ENCODE measurements around the gene TSPAN33. TPM values are rescaled to one million over a fixed set of nuclear protein-coding genes. Genes with fewer than 3 reads are reported as not detected.

The TSPAN33 gene
- total and polyA plus RNA-seq, 10 of the 15 experiments (the other 5 are each of a cell fraction or from before 2014, with no cell fraction given): 12.0 to 123 (median 86.3) TPM

DNA sequence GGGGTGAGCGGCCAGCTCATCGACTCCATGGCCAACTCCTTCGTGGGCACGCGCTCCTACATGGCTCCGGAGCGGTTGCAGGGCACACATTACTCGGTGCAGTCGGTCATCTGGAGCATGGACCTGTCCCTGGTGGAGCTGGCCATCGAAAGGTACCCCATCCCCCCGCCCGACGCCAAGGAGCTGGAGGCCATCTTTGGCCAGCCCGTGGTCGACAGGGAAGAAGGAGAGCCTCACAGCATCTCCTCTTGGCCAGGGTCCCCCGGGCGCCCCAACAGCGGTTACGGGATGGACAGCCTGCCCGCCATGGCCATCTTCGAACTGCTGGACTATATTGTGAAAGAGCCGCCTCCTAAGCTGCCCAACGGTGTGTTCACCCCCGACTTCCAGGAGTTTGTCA, 17.4 kb upstream of the TSPAN33 start (continued):
- TF ChIP-seq ZBTB40 (IDR thresholded peaks at IDR 0.05; ENCODE audit: borderline replicate concordance) (no peak), USF2 (IDR thresholded peaks at IDR 0.05; ENCODE audit: borderline replicate concordance, low read depth, low read length) (no peak)
- TF ChIP-seq, protein P1, sequence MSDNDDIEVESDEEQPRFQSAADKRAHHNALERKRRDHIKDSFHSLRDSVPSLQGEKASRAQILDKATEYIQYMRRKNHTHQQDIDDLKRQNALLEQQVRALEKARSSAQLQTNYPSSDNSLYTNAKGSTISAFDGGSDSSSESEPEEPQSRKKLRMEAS (IDR thresholded peaks at IDR 0.05; ENCODE audit: low read depth, low read length): no peak

DNA sequence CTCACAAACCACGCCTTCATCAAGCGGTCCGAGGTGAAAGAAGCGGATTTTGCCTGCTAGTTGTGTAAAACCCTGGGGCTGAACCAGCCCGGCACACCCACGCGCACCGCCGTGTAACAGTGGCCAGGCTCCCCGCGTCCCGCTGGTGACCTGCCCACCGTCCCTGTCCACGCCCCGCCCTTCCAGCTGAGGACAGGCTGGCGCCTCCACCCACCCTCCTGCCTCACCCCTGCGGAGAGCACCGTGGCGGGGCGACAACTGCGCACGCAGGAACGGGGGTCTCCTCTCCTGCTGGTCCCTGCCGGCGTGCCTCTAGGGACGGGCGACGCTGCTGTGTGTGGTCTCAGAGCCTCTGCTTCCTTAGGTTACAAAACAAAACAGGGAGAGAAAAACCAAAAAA, 16.9 kb upstream of the TSPAN33 start:
- H3K36me3 ChIP-seq (ENCODE audit: control insufficient read depth in 2 of 2, insufficient read depth in 2 of 2, low read length in 1 of 2): no peaks in the 10 kb centered on the region
- in situ Hi-C loops (cut with MboI) (no loop called here), intact Hi-C loops (cut with micrococcal nuclease; ENCODE audit: unreplicated experiment) (no loop called here)
- peaks cover 3% of the 10 kb centered on the region; the same call in 1 of the 3 replicates for H3K9me3 ChIP-seq (replicated peaks; ENCODE audit: control insufficient read depth, insufficient read depth, low read length)
- DNase-seq (ENCODE audit: low read depth, low spot score): no peak
- H3K27ac ChIP-seq (ENCODE audit: control insufficient read depth, insufficient read depth): no peak overlapping the region
- no peak for FAIRE-seq
- H3K27me3 ChIP-seq (replicated peaks in 1 of 2; ENCODE audit: control insufficient read depth in 2 of 2, insufficient read depth in 2 of 2, low read length in 1 of 2): no peaks in the 10 kb centered on the region
- no peak overlapping the region for H3K4me2 ChIP-seq (ENCODE audit: control insufficient read depth, insufficient read depth)
- no peaks in the 10 kb centered on the region for H4K20me1 ChIP-seq (ENCODE audit: control insufficient read depth, insufficient read depth)
- no peaks in the 10 kb centered on the region for H3K79me2 ChIP-seq (ENCODE audit: control insufficient read depth, insufficient read depth, low read length)
- H3K9ac ChIP-seq (ENCODE audit: control insufficient read depth, insufficient read depth, low read length): no peak overlapping the region
- no peak for TF ChIP-seq MLLT1 (IDR thresholded peaks at IDR 0.05)
- TF ChIP-seq ZNF207 (IDR thresholded peaks at IDR 0.05; ENCODE audit: borderline replicate concordance): no peak
- no peak for TF ChIP-seq ELK1 (IDR thresholded peaks at IDR 0.05; ENCODE audit: low read depth, low read length)
- TF ChIP-seq POU2F2 (IDR thresholded peaks at IDR 0.05; ENCODE audit: borderline replicate concordance, low read depth, low read length): no peak
- no peak for TF ChIP-seq CREB1 (IDR thresholded peaks at IDR 0.05; ENCODE audit: low read depth)
- CTCF ChIA-PET: interaction anchor here (1.0 to 1.6 kb wide), 2 partner anchors 17 to 36 kb away, joined by 4 to 6 read pairs; partner anchors contain the start of gene TSPAN33
- H3K4me1 ChIP-seq (ENCODE audit: control insufficient read depth, insufficient read depth, low read length): peaks cover 17% of the 10 kb centered on the region
- RAD21 ChIA-PET (ENCODE audit: unreplicated experiment): no interaction called here
- no peak overlapping the region for H3K4me3 ChIP-seq
- WGBS (ENCODE audit: insufficient coverage, insufficient replicate concordance, low lambda C conversion rate, missing lambda C conversion rate): 94% methylated on average over 23 of the region's 28 CpGs
- ATAC-seq: no peak
- POLR2A ChIA-PET: interaction anchor here (1.2 kb wide), 1 partner anchor 13 kb away, joined by 4 read pairs; no protein-coding TSS in a partner anchor
- no TSS peak for BruUV-seq (replicated peaks)
- SMC1A ChIA-PET (ENCODE audit: uncharacterized antibody, unreplicated experiment): no interaction called here
- H2AFZ ChIP-seq (ENCODE audit: control insufficient read depth, low read depth, low read length): no peak overlapping the region

Data from GM12878 (cell line).